ENCODE results near the gene GLT6D1.

GRCh38 chr9:135606885-135607259, 32.5 kb downstream of the GLT6D1 start:
- TF ChIP-seq CTCF (IDR thresholded peaks at IDR 0.05): no peak
- TF ChIP-seq POLR2A (IDR thresholded peaks at IDR 0.05): no peak
- no peak for TF ChIP-seq EP300 (IDR thresholded peaks at IDR 0.05)
